ENCODE results near the gene AK2.

Gene AK2

DNA sequence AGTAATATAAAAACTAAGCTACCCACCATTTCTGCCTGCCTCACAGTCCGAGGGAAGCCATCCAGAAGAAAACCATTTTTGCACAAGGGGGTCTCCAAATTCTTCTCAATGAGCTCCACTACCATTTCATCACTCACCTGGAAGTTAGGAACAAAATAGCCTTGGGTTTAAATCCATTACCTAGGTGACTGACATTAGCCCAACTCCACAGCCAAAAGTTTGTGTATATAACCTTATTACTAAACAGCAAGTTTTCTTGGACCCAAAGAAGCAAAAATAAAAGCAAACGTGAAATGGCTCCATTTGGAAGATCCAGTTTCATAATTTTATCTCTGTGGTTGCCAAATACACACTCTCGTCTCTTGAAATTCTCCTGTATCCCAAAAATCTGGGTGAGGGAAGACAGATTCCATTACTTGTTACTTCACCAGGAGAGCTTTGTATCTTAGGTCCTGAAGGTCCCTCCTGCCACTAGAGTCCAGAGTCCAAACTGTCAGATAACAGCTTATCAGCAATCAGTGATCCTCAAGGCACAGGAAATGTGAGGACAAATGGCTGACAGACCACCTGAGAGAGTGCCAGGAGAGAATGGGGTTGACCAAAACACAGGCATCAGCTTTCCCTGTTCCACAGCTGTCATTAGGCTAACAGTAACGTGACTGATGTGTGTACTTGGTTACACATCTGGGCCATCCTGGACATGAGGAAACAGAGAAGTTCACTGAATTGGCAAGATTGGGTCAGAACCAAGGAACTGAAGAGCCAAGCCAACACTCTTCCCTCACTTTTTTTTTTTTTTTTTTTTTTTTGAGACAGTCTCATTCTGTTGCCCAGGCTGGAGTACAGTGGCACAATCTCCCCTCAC is 14.9 kb downstream of the AK2 start:
- no peak for DNase-seq

DNA sequence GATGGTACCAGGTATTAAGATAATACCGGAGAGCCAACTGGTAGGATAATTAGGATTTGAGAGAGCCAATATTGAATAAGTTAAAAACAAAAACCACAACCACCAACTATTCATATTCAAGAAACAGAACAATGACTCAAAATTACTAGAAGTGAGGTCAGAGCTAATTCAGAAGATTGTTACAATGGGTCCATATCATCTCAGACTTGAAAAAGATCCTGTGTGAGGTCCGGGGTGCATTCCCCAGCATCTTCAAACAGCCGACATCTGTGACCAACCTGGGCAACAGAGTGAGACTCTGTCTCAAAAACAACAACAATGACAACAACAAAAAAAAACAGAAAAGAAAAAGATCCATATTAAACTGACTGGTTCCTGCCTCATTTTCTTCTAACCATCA is 18.6 kb downstream of the AK2 start:
- no peak for DNase-seq

DNA sequence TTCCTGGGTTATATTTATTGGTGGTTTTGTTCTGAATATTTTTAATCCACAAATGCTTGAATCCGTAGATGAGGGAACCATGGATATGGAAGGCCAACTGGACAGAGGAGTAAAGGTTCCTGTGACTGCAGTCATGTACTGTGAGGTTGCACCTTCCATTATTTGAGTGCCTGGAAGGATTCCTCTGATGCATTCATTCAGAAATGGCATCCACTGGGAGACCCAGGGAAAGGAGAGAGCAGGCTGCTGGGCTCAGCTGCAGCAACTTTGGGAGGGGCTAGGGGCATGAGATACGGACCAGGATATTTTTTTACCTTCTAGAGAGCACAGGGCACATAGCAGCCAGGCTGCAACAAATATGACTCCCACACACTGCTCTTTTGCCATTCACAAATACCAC is 19.5 kb downstream of the AK2 start:
- DNase-seq, result no peak

DNA sequence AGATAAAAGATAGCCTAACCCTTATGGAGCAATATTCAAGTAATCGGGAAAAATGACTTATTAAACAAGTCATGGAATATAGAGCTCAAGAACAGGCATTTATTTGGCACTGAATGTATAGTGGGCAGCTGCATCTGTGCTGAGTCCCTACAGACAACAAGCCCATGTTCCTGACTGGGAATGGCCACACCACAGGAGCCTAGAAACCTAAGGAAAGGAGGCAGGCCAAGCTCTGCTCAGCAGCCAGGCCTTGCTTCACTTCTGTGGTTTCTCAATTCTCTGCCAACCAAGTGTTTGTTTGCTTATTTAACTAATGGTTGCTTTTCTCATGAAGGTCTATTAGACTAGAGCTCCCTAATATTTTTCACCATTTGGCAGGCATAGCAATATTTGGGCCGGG is 21.5 kb downstream of the AK2 start:
- no peak for DNase-seq

DNA sequence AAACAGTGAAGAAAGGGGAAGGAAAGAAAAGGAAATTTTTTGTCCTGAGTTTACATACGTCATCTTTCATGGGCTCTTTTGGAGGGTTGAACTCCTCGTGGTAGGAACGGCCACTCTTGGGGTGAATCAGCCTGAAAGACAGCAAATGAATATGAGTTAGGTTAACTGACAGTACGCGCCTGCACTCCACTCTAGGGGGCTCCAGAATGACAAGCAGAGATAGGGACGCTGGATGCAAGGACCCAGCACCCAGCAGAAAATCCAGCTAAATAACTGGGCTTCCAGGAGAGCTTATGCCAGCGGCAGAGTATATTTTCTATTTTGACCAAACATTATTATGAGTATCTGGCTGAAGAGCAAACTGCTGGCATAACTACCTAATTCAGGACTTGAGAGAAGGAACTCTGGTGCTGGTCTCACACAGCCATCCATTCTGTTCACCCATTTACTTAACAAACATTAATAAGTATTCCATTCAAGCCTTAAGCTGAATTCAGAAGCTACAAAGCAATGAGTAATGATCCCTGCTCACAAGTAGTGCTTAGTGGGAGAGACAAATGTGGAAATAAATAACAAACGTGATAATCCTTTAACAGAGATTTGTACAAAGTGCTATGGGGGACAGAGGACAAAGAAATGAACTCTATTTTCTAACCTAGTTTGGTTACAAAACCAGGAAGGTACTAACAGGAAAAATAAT is 22.1 kb downstream of the AK2 start:
- no peak for DNase-seq

DNA sequence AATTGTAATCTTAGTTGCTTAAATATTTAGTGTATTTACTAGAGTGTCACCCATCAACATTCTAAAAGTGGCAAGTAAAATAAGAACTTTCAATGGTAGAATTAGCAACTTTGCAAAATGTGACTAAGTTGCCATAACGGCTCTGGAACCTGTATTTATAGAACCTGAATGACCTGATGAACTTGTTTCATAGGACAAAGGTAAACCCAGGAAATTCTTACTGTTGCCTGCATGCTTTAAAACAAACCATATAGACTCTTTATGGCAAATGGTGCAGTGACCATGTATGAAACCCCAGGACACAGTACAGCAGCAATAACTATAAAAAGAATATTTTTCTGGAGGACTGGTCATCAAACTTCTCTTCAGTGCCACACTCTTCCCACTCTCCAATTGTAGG is 22.9 kb downstream of the AK2 start:
- DNase-seq, result no peak

DNA sequence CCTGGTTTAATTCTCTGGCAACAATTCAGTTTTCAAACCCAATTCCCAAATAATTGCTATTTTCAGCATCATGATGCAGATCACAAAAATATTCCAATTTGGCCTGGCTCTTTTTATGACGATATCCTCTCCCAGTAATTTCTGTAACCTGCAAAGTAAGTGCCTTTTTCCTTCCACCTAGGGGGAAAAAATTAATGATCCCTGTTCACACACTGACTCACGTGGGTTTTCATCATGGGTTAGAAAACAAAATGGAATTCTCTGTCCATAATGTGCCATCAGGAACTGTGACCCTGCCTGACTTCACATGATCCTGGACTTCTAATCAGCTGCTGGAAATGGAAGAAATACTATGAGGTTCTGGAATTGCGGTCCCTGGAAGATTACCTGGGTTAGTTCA is 24.5 kb downstream of the AK2 start:
- no peak for DNase-seq

DNA sequence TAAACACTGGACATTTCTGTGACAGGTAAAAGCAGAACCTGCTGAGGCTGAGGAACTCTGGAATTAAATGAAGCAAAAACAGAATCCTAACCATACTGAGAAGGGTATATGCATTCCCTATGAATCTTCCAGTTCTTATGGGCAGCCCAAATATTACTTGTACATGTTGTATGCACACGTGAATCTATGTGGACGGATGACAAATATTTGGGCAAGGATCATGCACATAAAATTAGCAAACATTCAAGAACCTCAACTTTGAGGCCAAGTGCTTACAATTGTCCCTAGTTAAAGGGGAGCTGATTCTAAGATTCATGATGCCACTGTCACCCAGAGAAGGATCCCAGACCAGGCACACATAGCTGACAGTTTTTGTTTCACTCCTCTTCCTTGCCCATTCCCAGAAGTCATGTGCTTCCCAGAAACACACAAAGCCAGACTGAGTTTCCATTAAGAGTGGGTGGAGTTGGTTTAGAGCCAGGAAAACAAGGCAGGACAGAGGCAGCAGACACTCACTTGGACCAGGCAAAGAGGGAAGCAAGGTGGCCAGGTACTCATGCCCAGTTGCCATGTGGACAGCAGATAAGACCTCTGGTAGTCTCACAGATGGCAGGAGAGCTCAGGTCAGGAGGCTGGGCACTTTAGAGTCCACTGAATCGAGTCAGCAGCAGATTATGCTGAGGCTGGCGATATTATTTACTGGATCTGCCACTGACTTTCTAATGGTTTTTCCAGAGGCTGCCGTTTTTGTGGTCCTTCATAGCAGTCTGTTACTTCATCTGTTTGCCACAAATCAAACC is 25.6 kb downstream of the AK2 start:
- no peak for DNase-seq

DNA sequence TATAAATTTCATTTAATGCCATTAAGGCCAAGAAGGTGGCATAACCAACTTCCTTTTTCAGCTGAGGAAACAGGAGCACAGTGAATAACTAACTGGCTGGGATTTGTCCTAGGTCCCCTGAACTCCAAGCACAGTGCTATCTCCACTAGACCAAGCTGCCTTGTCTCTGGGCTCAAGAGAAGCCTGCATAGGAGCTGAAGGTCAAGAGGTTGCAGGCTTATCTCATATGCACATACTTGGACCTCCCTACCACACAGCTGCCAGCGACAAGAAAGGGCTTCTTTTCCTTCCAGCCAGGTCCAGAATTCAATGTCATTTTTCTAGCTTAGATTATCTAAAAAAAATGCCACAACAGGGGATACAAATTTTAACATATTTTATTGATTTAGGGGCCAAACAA is 27.1 kb downstream of the AK2 start:
- no peak for DNase-seq

DNA sequence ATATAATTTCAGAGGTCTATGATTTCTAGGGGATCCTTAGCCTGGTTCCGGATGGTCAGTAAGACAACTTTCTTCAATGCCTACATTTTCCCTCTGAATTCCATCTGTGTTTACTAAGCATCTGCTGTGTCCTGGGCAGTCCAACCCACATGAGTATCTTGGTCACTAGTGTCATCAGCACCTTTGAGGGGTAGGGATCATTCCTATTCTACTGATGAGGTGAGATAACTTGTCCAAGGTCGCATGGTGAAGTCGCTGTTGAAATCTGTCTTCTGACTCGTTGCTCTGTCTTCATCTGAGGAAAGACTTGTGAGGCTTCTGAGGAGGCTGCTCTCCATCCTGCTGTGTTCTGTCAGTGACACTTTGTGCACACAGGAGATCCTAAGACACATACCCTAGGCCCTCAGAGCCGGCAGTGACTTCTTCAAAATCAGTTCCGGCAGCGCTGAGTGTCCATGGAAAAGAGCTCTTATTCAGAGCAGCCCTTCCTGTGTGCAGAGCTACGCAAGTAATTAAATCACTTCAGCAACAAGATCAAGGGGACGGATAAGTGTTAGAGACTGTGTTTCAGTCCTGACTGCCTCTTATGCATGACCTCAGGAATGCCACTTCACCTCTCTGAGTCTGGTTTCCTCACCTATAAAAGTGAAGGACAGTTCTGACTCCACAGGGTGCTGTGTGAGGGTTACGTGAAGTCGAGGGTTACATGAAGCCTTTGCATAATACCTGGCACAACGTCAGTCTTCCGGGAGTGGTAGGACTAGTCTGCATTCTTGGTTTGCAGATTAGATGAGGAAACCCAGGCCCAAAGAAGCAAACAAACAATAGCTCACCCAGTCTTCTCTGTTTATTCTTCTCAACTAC is 28.4 kb downstream of the AK2 start:
- no peak for DNase-seq

DNA sequence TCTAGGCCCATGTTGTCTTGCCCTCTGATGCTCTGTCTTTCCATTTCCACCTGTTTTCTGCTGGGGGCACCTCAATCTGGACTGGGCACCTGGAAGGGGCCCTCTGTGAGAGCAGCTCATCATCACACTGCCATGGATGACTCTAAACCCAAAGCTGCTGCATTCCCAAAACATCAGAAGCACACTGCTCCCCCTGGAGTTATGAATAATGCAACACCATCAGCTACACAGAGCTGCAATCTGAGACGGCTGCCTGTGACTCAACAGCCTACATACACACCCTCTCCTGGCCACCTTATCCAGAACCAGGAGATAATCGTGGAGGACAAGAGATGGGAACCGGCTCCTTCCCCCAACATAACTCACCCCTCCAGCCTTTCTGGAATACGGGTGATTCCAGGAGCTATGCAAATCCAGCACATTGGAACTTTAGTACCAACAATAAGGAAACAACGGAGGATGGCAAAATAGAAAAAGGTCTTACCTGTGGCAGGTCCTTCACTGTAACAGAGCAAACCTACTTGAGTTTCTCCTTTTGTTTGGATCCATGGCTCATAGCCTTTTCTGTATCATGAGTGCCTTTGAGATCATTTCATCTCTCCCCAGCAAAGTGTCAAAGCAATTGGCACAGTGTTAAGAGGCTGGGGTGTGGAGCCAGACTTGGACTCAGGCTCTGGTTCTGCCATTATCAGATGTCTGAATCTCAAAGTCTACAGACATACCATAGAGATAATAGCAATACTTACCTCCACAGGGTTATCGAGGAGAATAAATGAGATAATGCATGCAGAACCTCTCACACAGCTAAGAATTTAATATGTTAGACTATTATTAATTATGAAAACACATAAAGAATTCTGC is 29.3 kb downstream of the AK2 start:
- no peak for DNase-seq

DNA sequence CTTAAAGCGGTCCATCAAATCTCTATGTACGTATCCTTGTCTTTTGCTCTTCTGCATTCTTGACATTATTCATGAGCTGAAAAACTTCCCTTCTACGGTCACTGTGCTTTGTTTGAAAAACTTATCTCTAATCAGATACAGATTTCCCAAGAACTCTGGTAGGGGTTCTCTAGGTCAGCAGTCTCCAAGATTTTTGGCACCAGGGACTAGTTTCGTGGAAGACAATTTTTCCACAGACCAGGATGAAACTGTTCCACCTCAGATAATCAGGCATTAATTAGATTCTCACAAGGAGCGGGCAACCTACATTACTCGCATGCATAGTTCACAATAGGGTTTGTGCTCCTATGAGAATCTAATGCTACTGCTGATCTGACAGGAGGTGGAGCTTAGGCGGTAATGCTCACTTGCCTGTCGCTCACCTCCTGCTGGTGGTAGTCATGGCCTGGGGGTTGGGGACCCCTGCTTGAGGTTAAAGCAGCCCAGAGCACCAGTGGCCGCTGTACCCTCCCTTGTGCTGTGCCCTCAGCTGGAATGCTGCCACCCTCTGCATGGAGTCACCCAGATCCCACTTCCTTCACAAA is 30.8 kb downstream of the AK2 start:
- no peak for DNase-seq

DNA sequence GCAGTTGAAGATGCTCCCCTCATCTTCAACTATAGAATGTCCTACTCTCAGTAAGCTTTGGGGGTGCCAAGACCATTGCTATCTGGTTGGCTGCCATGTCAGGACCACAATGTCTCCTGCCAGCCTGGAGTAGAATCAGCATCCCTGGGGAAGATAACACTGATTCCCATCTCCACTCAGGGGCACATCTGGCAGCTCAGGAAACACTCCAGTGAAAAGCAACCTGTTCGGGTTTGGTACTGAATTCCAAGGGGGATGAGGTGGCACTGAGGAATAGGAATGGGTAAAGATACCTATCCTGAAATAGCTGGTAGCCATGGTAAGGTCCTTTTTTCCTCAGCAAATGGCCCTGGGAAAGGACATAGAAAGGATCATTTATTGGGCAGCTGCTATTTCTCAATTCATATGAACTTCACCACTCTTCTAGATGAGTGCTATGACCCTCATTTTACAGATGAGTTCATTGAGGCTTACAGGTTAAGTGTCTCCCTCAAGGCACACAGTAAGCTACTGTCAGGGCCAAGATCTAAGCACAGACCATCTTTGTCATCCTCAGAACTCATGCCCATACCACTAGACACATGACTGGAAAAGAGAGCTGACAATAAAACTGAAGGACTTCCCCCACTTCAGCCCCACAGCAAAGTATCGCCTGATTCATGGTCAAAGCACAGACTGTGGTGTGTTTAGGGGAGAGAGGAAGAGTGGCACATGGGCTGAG is 31.4 kb downstream of the AK2 start:
- no peak for DNase-seq

DNA sequence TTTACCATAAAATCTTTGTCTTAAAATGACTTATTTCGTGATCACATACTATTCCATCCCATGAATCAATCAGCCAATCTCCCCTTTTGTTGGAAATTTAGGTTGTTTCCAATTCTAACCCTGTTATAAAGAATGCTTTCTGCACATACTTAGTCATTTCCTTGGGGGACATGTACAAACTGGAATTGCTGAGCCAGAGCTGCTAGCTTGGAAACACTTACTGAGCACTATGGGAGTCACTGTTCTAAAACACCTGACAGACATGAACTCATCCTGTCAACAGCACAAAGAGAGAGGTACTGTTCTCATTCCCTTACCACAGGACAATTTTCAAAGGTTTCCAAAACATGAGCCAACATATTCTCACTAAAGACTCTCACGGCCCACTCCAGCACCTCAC is 32.1 kb downstream of the AK2 start:
- no peak for DNase-seq

DNA sequence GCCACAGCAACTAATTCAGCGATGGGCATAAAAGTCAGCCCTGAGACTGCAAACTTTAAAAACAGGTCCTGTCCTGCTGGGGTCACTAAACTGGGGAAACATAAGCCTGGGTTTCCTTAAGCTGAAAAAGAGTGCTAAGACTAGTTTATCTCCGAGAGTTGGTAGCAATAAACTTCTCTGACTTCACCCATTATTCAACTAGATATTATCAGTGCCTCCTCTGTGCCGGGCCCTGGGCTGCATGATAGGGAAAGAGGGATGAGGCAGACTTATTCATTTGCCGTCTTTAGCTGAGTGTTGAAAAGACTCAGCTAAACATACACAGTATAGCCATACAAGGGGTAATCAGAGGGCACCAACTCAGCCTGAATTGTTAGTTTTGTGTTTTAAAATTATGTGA is 33.0 kb downstream of the AK2 start:
- no peak for DNase-seq

DNA sequence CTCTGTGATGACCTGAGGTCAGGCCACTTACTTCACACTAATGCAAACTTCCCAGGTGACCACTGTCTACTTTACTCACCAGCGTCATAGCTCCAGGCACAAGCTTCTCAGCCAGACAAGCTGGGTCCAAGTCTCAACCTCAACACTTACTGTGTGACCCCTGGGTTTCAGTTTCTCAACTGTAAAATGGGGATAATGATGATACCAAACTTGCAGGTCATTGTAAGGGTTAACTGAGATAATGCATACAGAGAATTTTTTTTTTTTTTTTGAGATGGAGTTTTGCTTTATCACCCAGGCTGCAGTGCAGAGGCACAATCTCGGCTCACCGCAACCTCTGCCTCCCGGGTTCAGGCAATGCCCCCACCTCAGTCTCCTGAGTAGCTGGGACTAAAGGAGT is 34.7 kb downstream of the AK2 start:
- DNase-seq, result no peak

DNA sequence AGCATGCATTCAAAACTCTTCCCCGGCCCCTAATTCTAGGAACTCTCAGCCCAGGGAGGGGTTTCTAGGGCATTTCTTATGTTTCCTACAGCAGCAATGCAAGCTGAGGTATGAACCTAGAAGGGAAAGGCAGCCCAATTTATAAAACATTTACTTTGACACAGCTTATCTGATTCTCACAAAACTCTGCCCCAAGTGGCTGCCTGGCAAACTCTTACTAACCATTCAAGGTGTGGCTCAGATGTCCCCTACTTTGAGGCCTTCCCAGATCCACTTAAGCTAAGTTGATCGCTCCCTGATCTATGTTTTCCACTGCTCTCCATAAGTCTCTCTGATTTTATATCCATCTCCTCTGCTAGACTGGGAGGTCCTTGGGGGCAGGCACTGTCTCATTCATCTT is 35.4 kb downstream of the AK2 start:
- no peak for DNase-seq

DNA sequence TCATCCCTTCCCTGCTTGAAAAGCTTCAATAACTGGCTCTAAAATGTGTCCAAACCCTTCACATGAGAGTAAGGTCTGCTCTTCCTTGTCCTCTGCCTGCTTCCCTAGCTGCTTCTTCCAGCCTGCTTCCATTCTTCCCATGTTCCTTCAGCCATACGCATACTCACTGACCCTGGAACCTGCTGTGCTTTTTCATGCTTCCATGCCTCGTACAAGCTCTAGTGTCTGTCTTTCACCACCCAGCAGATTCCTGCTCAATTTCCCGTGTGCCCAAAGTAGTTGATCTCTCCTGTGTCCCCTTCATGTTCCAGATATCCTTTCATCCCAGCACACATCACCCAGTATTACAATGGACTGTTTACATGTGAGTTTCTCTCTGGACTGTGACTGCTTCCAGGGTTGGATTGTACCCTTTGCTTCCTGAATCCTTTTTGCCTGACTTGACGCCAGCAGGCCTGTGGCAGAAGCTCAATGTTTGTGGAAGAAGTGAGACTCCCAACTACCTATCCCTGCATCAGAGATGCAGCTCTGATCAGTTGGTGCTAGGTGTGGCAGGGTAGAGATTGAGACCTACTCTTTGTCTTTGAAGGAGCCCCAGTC is 36.2 kb downstream of the AK2 start:
- no peak for DNase-seq

DNA sequence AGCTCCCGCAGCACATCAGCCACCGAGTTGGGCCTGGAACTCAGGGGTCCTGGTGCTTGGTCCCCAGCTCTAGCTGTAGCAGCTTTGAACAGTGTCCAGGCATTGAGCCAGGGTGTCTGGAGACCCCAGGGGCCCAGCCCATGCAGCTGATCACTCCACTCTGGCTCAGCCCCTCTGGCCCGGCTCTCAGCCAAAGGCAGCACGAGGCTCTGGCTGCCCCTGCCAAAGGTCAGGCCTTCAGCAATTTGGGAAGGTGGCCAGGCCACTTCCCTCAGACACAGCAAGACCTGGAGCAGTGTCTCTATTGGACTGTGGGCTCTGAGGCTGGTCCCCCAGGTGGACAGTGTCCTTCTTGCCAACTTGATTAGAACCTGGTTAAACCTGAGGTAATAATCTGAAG is 37.7 kb downstream of the AK2 start:
- DNase-seq, result no peak

DNA sequence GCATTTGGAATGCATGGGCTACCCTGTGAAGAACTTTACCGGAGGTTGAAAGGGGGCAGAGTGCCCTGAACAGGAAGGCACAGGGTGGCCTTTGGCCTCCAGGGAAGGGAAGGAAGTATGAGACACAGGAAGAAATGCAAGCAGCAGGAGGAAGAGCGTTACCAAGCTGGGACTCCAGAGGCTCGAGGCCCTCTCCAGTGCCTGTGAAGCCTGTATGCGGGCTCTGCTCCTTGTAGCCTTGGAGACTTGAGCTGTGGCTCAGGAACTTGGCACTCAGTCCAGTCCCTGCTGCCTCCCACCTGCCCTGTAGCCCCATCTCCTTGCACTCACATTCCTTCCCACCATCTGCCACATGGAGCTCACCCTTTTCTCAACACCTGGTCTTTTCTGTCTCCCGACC is 38.6 kb downstream of the AK2 start:
- no peak for DNase-seq
